Measurements from ENCODE around the gene CUEDC1. TPM values are rescaled to one million over a fixed set of nuclear protein-coding genes. Genes with fewer than 3 reads are reported as not detected.

CUEDC1 gene
- total and polyA plus RNA-seq, 2 of the 13 experiments (the other 11 are each of a cell fraction or from before 2014, with no cell fraction given), result 7.4 to 12.9 TPM

DNA sequence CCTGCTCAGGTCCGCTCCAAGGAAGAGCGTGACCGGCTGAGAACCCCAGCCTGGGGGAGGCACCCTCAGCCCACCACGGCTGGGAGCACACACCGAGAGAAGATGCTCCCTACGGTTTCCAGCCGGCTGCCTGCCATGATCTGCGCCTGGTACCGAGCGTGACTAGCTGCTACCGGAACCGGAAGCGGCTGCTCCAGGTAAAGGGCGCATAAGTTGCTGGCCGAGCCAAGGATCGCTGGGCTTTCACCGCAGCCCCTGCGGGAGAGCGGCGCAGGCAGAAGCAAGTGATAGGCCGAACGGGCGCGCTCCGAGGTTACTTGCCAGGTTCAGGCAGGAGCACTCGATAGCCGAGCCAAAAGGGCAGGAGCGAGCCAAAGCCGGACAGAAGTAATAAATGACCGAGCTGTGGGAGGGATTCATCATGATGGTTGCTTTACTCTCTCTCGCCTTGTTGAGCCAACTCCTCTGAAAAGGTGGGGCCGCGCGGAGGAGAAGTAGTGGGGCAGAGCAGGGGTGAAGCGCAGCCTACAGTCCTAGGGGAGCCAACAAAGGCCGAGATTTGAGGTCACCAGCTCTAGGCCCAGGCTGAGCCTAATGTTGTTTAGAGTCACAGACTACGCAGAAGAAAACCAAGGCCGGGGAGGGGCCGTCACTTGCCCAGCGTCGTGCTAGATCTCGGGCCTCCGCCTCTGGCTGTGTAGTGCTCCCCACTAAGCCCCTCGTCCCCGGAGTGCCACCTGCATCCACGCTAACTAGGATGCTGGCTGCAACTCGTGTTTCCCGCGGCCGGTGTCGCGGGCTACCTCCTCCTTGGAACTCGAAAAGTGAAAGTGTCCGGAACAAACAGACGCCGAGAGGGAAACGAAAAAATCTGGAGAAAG lies 105.1 kb downstream of the CUEDC1 start, which contains the start of gene MRPS23 (continued):
- TF ChIP-seq CREB1 (IDR thresholded peaks at IDR 0.05), result peak; percentile 61
- TF ChIP-seq CREB1 (CRISPR knock-in tag; IDR thresholded peaks at IDR 0.05), result peak; percentile 85
- TF ChIP-seq IKZF5 (CRISPR knock-in tag; IDR thresholded peaks at IDR 0.05), result peak; percentile 99
- peak; percentile 75 for TF ChIP-seq AGO2 (optimal IDR thresholded peaks at IDR 0.05; ENCODE audit: low read depth, low read length)
- peak; percentile 91 for TF ChIP-seq GFI1 (CRISPR knock-in tag; IDR thresholded peaks at IDR 0.05; ENCODE audit: borderline replicate concordance)
- peak; percentile 98 for TF ChIP-seq BORCS8-MEF2B (CRISPR knock-in tag; IDR thresholded peaks at IDR 0.05)
- peak; percentile 69 for TF ChIP-seq ZNF317 (CRISPR knock-in tag; IDR thresholded peaks at IDR 0.05)
- TF ChIP-seq ZNF225 (CRISPR knock-in tag; IDR thresholded peaks at IDR 0.05), result peak; percentile 98
- TF ChIP-seq DZIP1 (CRISPR knock-in tag; IDR thresholded peaks at IDR 0.05), result peak; percentile 91
- TF ChIP-seq MBD4 (IDR thresholded peaks at IDR 0.05; ENCODE audit: borderline replicate concordance, low read length), result no peak
- TF ChIP-seq DMAP1 (CRISPR knock-in tag; IDR thresholded peaks at IDR 0.05), result peak; percentile 96
- TF ChIP-seq, protein P1, sequence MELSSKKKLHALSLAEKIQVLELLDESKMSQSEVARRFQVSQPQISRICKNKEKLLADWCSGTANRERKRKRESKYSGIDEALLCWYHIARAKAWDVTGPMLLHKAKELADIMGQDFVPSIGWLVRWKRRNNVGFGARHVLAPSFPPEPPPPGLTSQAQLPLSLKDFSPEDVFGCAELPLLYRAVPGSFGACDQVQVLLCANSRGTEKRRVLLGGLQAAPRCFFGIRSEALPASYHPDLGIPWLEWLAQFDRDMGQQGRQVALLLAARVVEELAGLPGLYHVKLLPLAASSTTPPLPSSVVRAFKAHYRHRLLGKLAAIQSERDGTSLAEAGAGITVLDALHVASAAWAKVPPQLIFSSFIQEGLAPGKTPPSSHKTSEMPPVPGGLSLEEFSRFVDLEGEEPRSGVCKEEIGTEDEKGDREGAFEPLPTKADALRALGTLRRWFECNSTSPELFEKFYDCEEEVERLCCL (CRISPR knock-in tag; IDR thresholded peaks at IDR 0.05; ENCODE audit: borderline replicate concordance), result peak; percentile 28; the same call in 1 of the 2 replicates
- 0 out of 2 replicates have a peak, but pooled peaks have one; percentile 0 for TF ChIP-seq ZNF296 (CRISPR knock-in tag; conservative IDR thresholded peaks at IDR 0.05)
- TF ChIP-seq ZNF350 (CRISPR knock-in tag; IDR thresholded peaks at IDR 0.05; ENCODE audit: borderline replicate concordance, low read depth), result peak; percentile 100
- TF ChIP-seq, protein P2, sequence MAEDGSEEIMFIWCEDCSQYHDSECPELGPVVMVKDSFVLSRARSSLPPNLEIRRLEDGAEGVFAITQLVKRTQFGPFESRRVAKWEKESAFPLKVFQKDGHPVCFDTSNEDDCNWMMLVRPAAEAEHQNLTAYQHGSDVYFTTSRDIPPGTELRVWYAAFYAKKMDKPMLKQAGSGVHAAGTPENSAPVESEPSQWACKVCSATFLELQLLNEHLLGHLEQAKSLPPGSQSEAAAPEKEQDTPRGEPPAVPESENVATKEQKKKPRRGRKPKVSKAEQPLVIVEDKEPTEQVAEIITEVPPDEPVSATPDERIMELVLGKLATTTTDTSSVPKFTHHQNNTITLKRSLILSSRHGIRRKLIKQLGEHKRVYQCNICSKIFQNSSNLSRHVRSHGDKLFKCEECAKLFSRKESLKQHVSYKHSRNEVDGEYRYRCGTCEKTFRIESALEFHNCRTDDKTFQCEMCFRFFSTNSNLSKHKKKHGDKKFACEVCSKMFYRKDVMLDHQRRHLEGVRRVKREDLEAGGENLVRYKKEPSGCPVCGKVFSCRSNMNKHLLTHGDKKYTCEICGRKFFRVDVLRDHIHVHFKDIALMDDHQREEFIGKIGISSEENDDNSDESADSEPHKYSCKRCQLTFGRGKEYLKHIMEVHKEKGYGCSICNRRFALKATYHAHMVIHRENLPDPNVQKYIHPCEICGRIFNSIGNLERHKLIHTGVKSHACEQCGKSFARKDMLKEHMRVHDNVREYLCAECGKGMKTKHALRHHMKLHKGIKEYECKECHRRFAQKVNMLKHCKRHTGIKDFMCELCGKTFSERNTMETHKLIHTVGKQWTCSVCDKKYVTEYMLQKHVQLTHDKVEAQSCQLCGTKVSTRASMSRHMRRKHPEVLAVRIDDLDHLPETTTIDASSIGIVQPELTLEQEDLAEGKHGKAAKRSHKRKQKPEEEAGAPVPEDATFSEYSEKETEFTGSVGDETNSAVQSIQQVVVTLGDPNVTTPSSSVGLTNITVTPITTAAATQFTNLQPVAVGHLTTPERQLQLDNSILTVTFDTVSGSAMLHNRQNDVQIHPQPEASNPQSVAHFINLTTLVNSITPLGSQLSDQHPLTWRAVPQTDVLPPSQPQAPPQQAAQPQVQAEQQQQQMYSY (CRISPR knock-in tag; IDR thresholded peaks at IDR 0.05), result no peak
- TF ChIP-seq HIC2 (CRISPR knock-in tag; IDR thresholded peaks at IDR 0.05; ENCODE audit: low read depth), result peak; percentile 85

Measured in HepG2 (cell line).